CD14-positive monocyte (primary cell): ENCODE data around the gene RERE. TPM values are rescaled to one million over a fixed set of nuclear protein-coding genes. Genes with fewer than 3 reads are reported as not detected.

Experiments used
- DNase-seq, 3 donors: peaks; one replicate each; pipeline ENCODE4 v3.0.0-alpha.2; 2011 to 2022
- H2AFZ ChIP-seq: 2 replicates; pipeline ENCODE4 v1.6.0; 2012; ENCODE audit warnings: mild to moderate bottlenecking, low read depth, low read length, inconsistent platforms; ENCODE audit not compliant: insufficient read depth, poor library complexity, severe bottlenecking
- H3K27ac ChIP-seq, 2 donors: 1 replicate in 1 of 2; 2 replicates in 1 of 2; pipeline ENCODE4 v1.5.1; 2012 to 2013; ENCODE audit warnings: low read length in 2 of 2, control low read depth in 1 of 2, inconsistent platforms in 1 of 2, low read depth in 1 of 2, mild to moderate bottlenecking in 1 of 2
- H3K27me3 ChIP-seq, 2 donors: one replicate each; pipeline versions ENCODE4 v1.6.0 to v1.6.1; 2011 to 2013; ENCODE audit warnings: low read length in 2 of 2; ENCODE audit not compliant: control insufficient read depth in 2 of 2, insufficient read depth in 2 of 2
- H3K36me3 ChIP-seq, 2 donors: replicated peaks in 1 of 2; 1 replicate in 1 of 2; 2 replicates in 1 of 2; pipeline versions ENCODE4 v1.5.1 to v1.6.1; 2012 to 2013; ENCODE audit warnings: low read length in 2 of 2, control low read depth in 1 of 2, inconsistent platforms in 1 of 2, mild to moderate bottlenecking in 1 of 2; ENCODE audit not compliant: insufficient read depth in 2 of 2, control insufficient read depth in 1 of 2
- H3K4me1 ChIP-seq, 2 donors: 1 replicate in 1 of 2; 2 replicates in 1 of 2; pipeline versions ENCODE4 v1.5.1 to v1.6.1; 2012 to 2013; ENCODE audit warnings: low read length in 2 of 2, control low read depth in 1 of 2, inconsistent platforms in 1 of 2, mild to moderate bottlenecking in 1 of 2, moderate library complexity in 1 of 2; ENCODE audit not compliant: insufficient read depth in 2 of 2, control insufficient read depth in 1 of 2
- H3K4me2 ChIP-seq: replicated peaks from 2 replicates; pipeline ENCODE3; 2012; ENCODE audit warnings: low read length, moderate library complexity, mild to moderate bottlenecking; ENCODE audit not compliant: poor library complexity, severe bottlenecking; ENCODE audit errors: extremely low read depth
- H3K4me3 ChIP-seq, 3 experiments: fragments of 200-600 bp in 1 of 3; sonication (generic) in 1 of 3; replicated peaks in 1 of 3; 1 replicate in 2 of 3; 2 replicates in 1 of 3; pipeline ENCODE4 v1.5.1; 2011 to 2013; ENCODE audit warnings: low read length in 3 of 3, mild to moderate bottlenecking in 3 of 3, control low read depth in 2 of 3, low read depth in 2 of 3, inconsistent platforms in 1 of 3, moderate library complexity in 1 of 3
- H3K79me2 ChIP-seq: 2 replicates; pipeline ENCODE4 v1.6.0; 2012; ENCODE audit warnings: mild to moderate bottlenecking, control low read depth, inconsistent platforms, low read length, moderate library complexity; ENCODE audit not compliant: insufficient read depth
- H3K9ac ChIP-seq: 2 replicates; pipeline ENCODE4 v1.6.0; 2017; ENCODE audit warnings: low read length, mild to moderate bottlenecking; ENCODE audit not compliant: insufficient read depth, poor library complexity, severe bottlenecking
- H3K9me3 ChIP-seq, 2 donors: replicated peaks in 1 of 2; 1 replicate in 1 of 2; 2 replicates in 1 of 2; pipeline versions ENCODE4 v1.5.1 to v1.6.1; 2012 to 2013; ENCODE audit warnings: low read length in 2 of 2, control low read depth in 1 of 2; ENCODE audit not compliant: control insufficient read depth in 1 of 2, insufficient read depth in 1 of 2
- H4K20me1 ChIP-seq: 2 replicates; pipeline ENCODE4 v1.6.0; 2012; ENCODE audit warnings: mild to moderate bottlenecking, low read length, control low read depth, moderate library complexity; ENCODE audit not compliant: insufficient read depth
- H3K27ac Mint-ChIP-seq, 7 donors: one replicate each; pipeline ENCODE4 v1.8.0; 2020; ENCODE audit warnings: mild to moderate bottlenecking in 7 of 7, mixed read lengths in 7 of 7, moderate library complexity in 6 of 7, inconsistent platforms in 2 of 7
- H3K27me3 Mint-ChIP-seq, 3 donors: one replicate each; pipeline ENCODE4 v1.8.0; 2021 to 2022; ENCODE audit warnings: low read depth in 3 of 3, mild to moderate bottlenecking in 3 of 3, mixed read lengths in 3 of 3, moderate library complexity in 3 of 3, inconsistent platforms in 1 of 3
- H3K36me3 Mint-ChIP-seq, 2 donors: one replicate each; pipeline ENCODE4 v1.8.0; 2020; ENCODE audit warnings: mixed read lengths in 2 of 2, inconsistent platforms in 1 of 2, mild to moderate bottlenecking in 1 of 2
- H3K4me1 Mint-ChIP-seq: one replicate; pipeline ENCODE4 v1.8.0; 2020; ENCODE audit warnings: mild to moderate bottlenecking, mixed read lengths
- H3K4me3 Mint-ChIP-seq, 2 donors: one replicate each; pipeline ENCODE4 v1.8.0; 2020; ENCODE audit warnings: mild to moderate bottlenecking in 2 of 2, mixed read lengths in 2 of 2, moderate library complexity in 1 of 2
- H3K9me3 Mint-ChIP-seq, 7 donors: one replicate each; pipeline ENCODE4 v1.8.0; 2020 to 2022; ENCODE audit warnings: mixed read lengths in 7 of 7, mild to moderate bottlenecking in 6 of 7, moderate library complexity in 6 of 7, inconsistent platforms in 2 of 7
- CTCF ChIP-seq: fragments of 200-600 bp; IDR thresholded peaks from one replicate; pipeline ENCODE4 v1.8.0; 2022; ENCODE audit warnings: antibody characterized with exemption, mild to moderate bottlenecking
- WGBS: methylation state at CpG from one replicate; pipeline ENCODE4 v1.1.5; 2013; ENCODE audit warnings: missing lambda C conversion rate; ENCODE audit not compliant: insufficient coverage; 5-methylcytosine and 5-hydroxymethylcytosine counted together
- intact Hi-C, 2 donors: fragments of 100-400 bp; cut with micrococcal nuclease; formaldehyde crosslinking; loops; one replicate each; pipeline versions ENCODE4 v1.15.0 to v1.15.1; 2023
- polyA plus RNA-seq, 3 donors: library from polyadenylated mRNA; depleted of rRNA in 1 of 3; unstranded in 2 of 3; stranded (reverse) in 1 of 3; fragments of 300-500 nt in 2 of 3; fragments of >200 nt in 1 of 3; fragmentation: Illumina TruSeq in 2 of 3; gene quantifications; 1 replicate in 2 of 3; 2 replicates in 1 of 3; pipeline ENCODE4 v1.2.3, GENCODE V29; 2012 to 2021

Gene RERE
- polyA plus RNA-seq, 3 donors = 1.2 to 19.4 (median 3.8) TPM

GRCh38 chr1:8355439-8356255, 461.8 kb downstream of the RERE start:
- no peak for DNase-seq
- Histone ChIP-seq H3K79me2 (no peaks in the 10 kb centered on the region), H4K20me1 (peaks cover 75% of the 10 kb centered on the region), H3K27ac (no peak overlapping the region), H3K4me2 (no peak overlapping the region), H2AFZ (no peak overlapping the region), H3K27me3 (no peaks in the 10 kb centered on the region), H3K36me3 (peaks cover 72 to 83% of the 10 kb centered on the region in 2 donors), H3K4me3 (no peak overlapping the region), H3K4me1 (no peaks in the 10 kb centered on the region), H3K9me3 (no peaks in the 10 kb centered on the region), H3K9ac (no peak overlapping the region)
- WGBS = 90% methylated on average over 18 of the region's 24 CpGs
- intact Hi-C loops = no loop called here
- Mint-ChIP-seq H3K4me3 (no peak overlapping the region), H3K27ac (peak overlapping the region in 2 of 7 donors; percentile 46 to 61), H3K9me3 (no peaks in the 10 kb centered on the region), H3K4me1 (no peaks in the 10 kb centered on the region), H3K27me3 (peaks cover 0 to 3% (median 2%) of the 10 kb centered on the region in 3 donors), H3K36me3 (peaks cover 66 to 75% of the 10 kb centered on the region in 2 donors)
- TF ChIP-seq CTCF = no peak

- no peak overlapping the region for H3K4me3 ChIP-seq
- no peak overlapping the region for H3K4me2 ChIP-seq
- H3K36me3 ChIP-seq = peaks cover 58 to 69% of the 10 kb centered on the region in 2 donors
- Mint-ChIP-seq H3K27me3 (peaks cover 0 to 3% (median 0%) of the 10 kb centered on the region in 3 donors), H3K4me1 (no peaks in the 10 kb centered on the region), H3K4me3 (no peak overlapping the region), H3K27ac (no peak overlapping the region), H3K36me3 (peaks cover 61 to 63% of the 10 kb centered on the region in 2 donors), H3K9me3 (no peaks in the 10 kb centered on the region)
- H3K27ac ChIP-seq = peak overlapping the region in 1 of 2 donors; percentile 23
- H2AFZ ChIP-seq = no peak overlapping the region
- H3K9me3 ChIP-seq = no peaks in the 10 kb centered on the region
- H3K4me1 ChIP-seq = no peaks in the 10 kb centered on the region
- TF ChIP-seq CTCF = no peak
- intact Hi-C loops = no loop called here
- H3K9ac ChIP-seq = no peak overlapping the region
- 80% methylated on average over 1 of the region's 8 CpGs for WGBS
- DNase-seq = no peak
- H3K27me3 ChIP-seq = no peaks in the 10 kb centered on the region
- H3K79me2 ChIP-seq = no peaks in the 10 kb centered on the region
- H4K20me1 ChIP-seq = peaks cover 67% of the 10 kb centered on the region
These were observed 463.4 kb downstream of the RERE start for GRCh38 chr1:8354038-8354437.
